ENCODE measurements around the gene SLC18B1. TPM values are rescaled to one million over a fixed set of nuclear protein-coding genes. Genes with fewer than 3 reads are reported as not detected.
A peak's percentile ranks its signal among the peaks of the same experiment; 100 is the strongest.

Gene SLC18B1
- total and polyA plus RNA-seq, 12 donors: 1.7 to 8.3 (median 2.5) TPM

DNA sequence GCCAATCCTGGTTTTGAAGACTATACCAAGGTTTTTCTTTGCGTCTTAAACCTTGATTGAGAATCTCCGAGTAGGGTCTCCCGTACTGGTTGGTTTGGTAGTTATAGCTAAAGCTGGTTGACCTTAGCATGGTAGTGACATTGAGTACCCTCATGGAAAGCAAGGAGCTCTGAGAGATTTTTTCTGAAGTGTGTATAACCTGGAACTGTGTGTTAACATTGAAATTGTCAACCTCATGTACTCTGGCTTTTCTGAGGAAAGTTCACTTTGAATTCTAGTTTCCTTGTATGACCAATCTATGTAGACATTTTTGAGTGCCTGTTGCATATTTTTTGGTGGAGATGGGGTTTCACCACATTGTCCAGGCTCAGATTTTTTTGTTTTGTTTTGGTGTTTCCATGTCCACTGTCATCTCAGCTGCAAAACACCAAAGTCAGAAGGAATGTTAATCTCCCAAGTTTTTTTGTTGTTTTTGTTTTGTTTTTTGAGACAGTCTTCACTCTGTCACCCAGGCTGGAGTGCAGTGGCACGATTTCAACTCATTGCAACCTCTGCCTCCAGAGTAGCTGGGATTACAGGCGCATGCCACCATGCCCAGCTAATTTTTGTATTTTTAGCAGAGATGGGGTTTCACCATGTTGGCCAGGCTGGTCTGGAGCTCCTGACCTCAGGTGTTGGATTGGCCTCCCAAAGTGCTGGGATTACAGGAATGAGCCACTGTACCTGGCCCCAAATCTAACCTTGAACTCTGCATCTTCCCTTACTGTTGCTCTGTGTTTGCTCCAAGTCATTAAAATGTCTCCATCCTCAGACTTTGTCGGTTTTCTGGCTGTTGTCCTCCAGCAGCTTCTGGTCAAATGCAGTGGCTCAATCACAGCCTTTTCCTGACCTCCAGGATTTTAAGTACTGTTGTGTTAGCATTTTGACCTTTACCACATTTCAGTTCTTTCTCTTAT, 20.2 kb upstream of the SLC18B1 start:
- peak overlapping the region in 1 of 10 donors; percentile 12 for H3K27ac ChIP-seq
- peaks cover 0 to 62% (median 33%) of the 10 kb centered on the region in 9 donors for H3K36me3 ChIP-seq
- H3K27me3 ChIP-seq: no peaks in the 10 kb centered on the region
- DNase-seq: no peak
- 60 to 78% methylated on average over 6 of the region's 6 CpGs for WGBS, 2 donors
- intact Hi-C loops (cut with DNase I): no loop called here
- H3K4me1 ChIP-seq: peaks cover 3 to 39% (median 28%) of the 10 kb centered on the region in 9 donors
- TF ChIP-seq, protein P1, sequence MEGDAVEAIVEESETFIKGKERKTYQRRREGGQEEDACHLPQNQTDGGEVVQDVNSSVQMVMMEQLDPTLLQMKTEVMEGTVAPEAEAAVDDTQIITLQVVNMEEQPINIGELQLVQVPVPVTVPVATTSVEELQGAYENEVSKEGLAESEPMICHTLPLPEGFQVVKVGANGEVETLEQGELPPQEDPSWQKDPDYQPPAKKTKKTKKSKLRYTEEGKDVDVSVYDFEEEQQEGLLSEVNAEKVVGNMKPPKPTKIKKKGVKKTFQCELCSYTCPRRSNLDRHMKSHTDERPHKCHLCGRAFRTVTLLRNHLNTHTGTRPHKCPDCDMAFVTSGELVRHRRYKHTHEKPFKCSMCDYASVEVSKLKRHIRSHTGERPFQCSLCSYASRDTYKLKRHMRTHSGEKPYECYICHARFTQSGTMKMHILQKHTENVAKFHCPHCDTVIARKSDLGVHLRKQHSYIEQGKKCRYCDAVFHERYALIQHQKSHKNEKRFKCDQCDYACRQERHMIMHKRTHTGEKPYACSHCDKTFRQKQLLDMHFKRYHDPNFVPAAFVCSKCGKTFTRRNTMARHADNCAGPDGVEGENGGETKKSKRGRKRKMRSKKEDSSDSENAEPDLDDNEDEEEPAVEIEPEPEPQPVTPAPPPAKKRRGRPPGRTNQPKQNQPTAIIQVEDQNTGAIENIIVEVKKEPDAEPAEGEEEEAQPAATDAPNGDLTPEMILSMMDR (IDR thresholded peaks at IDR 0.05): no peak
- H3K4me3 ChIP-seq: no peak overlapping the region
- ATAC-seq: no peak
- H3K9me3 ChIP-seq: no peaks in the 10 kb centered on the region

DNA sequence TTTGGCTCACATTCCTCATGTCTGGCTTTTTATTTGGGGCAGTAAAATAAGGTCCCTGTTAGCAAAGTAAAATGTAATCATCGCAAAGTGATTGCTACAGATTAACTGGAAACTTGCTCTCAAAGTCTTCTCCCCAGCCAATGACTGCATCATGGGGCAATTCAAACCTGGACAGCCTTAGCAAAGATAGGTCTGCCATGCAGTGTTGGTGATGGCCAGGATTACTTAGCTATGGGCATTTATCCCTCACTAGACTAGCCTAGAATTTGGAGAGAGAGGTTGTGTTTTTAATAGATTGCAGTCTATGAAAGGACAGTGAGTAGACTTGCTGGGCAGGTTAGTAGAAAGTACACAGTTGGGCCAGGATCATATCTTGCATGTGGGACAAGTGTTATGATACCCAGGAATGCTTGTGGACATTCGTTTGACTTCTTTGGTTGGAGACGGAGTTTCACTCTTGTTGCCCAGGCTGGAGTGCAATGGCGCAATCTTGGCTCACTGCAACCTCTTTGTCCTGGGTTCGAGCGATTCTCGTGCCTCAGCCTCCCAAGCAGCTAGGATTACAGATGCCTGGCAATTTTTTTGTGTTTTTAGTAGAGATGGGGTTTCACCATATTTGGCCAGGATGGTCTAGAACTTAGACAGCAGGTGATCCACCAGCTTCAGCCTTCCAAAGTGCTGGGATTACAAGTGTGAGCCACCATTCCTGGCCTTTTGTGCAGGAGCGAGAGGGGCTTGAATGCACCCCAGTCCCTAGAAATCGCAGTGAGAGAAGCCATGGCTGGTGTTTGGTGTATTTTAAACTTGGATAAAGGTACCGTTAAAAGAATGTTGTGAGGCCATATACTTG, 19.3 kb upstream of the SLC18B1 start:
- intact Hi-C loops (cut with DNase I): no loop called here
- 86 to 92% methylated on average over 10 of the region's 10 CpGs for WGBS, 2 donors

DNA sequence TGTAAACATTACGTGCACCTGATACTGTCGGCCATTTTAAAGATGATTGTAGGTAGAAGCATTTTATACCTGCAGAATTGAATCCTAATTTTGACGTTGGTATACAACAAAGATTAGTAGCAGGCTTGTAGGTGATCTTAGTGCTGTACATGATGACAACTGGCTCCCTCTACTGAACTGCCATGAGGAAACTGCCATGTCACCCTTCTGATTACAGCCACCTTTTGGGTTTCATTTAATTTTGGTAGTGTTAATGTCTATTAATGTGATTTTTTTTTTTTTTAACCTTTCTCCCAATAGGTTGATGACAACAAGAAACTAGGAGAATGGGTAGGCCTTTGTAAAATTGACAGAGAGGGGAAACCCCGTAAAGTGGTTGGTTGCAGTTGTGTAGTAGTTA, 18.2 kb upstream of the SLC18B1 start:
- TF ChIP-seq, protein P1 (IDR thresholded peaks at IDR 0.05): no peak
- H3K4me1 ChIP-seq: peaks cover 3 to 50% (median 25%) of the 10 kb centered on the region in 9 donors
- no peak for ATAC-seq
- peak overlapping the region in 5 of 10 donors; percentile 68 to 91 (median 89) for H3K4me3 ChIP-seq
- WGBS, 2 donors: 70 to 73% methylated on average over 4 of the region's 4 CpGs
- no peaks in the 10 kb centered on the region for H3K27me3 ChIP-seq
- no peak for DNase-seq
- no peak overlapping the region for H3K27ac ChIP-seq
- H3K36me3 ChIP-seq: peaks cover 0 to 62% (median 33%) of the 10 kb centered on the region in 9 donors
- intact Hi-C loops (cut with DNase I): no loop called here
- no peaks in the 10 kb centered on the region for H3K9me3 ChIP-seq

More for the DNA sequence above, 19.3 kb upstream of the SLC18B1 start:
- DNase-seq: no peak
- ATAC-seq: no peak
- H3K36me3 ChIP-seq: peaks cover 0 to 62% (median 33%) of the 10 kb centered on the region in 9 donors
- H3K27ac ChIP-seq: no peak overlapping the region
- H3K27me3 ChIP-seq: no peaks in the 10 kb centered on the region
- H3K4me1 ChIP-seq: peaks cover 3 to 42% (median 26%) of the 10 kb centered on the region in 9 donors
- TF ChIP-seq, protein P1 (IDR thresholded peaks at IDR 0.05): no peak
- H3K9me3 ChIP-seq: no peaks in the 10 kb centered on the region
- no peak overlapping the region for H3K4me3 ChIP-seq
